NCI-H460 (cell line): ENCODE results near the gene MTSS2. TPM values are rescaled to one million over a fixed set of nuclear protein-coding genes. Genes with fewer than 3 reads are reported as not detected.
"Not testable (repeated sequence)": the region's sequence is repeated elsewhere in the genome, so short reads cannot be mapped to it uniquely, and the experiment has no call there.

Source experiments
- DNase-seq: peaks from one replicate; pipeline ENCODE4 v3.0.0-alpha.2; 2016; ENCODE audit warnings: low read depth; ENCODE audit errors: extremely low read depth
- total RNA-seq: library from RNA; depleted of rRNA; stranded (reverse); fragments of >200 nt; shearing (Covaris generic); gene quantifications from 2 replicates; pipeline ENCODE4 v1.2.3, GENCODE V29; 2014

MTSS2 gene
- total RNA-seq, 1 experiment from 2014 or later: 9.2 TPM

DNA sequence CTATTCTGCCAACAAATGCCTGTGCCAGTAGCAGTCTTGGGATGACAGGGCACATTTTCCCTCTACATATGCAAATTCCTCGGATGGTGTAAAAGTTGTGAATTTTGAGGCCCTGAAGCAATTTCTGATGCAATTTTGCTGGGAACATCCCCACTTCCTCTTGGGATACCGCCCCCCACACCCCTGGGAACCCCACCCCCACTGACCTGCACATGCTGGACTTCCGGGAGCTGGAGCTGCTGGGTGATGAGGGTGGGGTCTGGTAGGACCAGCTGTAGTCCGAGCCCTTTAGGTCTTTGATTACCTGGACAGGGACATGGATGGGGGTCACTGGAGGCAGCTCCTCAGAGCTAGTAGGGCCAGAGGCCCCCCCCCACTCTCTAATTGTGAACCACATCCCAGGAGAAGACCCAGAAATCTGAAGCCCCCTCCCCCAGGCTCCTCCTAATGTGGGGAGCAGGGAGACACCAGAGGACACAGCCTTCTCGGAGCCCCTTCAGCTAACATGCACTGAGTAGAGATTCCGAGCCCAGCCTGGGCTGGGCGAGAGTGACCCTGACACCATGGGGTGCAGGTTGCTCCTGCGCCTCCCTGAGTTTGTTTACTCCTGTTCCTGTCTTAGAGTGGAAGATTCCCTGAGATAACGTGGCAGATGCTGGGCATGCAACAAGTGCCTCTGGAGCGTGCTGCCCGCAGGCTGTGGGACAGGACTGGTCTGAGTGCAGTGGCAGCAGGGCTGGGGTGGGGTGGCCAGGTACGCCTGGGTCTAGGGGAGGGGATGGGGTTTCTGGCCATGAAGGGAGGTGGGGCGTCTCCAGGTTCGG lies 9.0 kb downstream of the MTSS2 start:
- no peak for DNase-seq

DNA sequence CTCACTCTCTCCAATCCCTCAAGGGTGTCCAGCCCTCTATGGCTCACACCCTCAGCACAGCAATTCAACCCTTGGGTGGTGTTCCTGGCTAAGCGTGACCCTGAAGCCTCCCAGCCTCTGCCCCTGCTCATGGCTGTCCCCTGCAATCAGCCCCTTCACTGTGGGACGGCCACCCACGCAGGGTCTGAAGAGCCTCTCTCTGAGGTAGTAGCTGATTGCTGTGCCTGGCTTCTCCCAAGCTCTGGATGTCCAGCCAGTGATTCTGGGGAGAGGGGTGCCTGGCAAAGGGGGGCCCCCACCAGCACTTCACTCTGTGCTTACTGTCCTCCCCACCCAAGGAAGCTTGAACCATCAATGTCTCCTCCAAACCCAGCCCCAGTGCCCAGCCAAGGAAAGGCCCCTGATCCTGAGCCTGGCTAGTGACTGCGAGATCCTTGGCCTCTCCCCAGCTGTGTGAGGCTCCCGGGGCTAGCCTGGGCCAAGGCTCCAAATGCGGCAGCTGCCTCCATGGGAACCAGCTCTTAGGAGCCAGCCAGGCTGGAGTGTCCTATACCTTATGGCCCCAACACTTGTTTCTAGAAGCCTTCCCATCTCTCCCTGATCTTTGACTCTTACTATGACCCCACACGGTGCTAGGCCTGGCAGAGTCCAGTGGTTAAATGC lies 9.9 kb downstream of the MTSS2 start:
- no peak for DNase-seq

DNA sequence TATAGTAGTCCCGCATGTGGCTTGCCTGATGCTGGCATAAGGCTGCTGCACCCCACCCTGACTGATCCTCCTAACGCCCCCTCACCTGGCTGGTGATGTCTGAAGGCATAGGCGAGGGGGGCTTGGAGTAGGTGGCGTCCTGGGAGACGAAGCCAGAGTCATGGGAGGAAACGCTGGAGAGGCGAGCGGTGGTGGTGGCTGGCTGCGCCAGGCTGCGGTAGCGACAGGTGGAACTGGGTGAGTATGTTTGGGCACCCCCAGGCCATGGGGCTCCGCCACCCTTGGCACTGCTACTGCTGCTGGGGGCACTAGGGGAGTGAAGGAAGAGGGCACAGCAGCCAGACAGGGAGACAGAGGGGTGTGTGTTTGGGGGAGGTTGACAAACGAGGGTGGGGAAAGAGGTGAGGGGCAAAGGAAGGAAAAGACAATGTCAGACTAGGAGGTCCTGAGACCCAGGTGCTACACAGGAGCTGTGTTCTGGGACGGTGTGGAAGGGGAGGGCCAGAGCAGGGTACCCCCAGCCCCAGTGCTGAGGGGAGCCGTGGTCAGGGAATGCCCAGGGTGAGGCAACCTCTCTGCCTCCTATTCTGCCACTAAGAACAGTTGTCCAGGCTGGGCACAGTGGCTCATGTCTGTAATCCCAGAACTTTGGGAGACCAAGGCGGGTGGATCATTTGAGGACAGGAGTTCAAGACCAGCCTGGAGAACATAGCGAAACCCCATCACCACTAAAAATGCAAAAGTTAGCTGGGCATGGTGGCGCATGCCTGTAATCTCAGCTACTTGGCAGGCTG lies 11.4 kb downstream of the MTSS2 start:
- no peak for DNase-seq

DNA sequence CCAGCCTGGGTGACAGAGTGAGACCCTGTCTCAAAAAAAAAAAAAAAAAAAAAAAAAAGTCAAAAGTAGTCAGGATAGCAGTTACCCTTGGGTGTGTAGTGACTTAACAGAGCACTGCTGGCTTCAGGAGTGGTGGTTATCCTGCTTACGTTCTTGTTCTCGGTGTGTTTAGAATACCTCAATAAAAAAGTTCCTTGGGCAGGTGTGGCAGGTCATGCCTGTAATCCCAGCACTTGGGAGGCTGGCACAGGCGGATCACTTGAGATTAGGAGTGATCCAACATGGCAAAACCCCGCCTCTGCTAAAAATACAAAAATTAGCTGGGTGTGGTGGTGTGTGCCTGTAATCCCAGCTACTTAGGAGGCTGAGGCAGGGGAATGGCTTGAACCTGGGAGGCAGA lies 14.9 kb downstream of the MTSS2 start:
- DNase-seq: not testable (repeated sequence)

DNA sequence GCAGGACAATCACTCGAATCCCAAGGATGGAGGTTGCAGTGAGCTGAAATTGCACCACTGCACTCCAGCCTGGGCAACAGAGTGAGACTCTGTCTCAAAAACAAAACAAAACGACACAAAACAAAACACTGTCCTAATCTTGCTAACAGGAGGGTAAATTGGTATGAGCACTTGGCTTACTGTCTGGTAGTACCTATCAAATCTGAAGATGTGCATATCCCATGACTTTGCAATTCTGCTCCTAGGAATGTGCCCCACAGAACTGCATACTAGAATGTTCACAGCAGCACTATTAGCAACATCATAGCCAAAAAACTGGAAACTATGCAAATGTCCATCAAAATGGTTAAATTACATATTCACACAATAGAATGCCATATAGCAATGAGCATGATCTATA lies 15.7 kb downstream of the MTSS2 start:
- no peak for DNase-seq

DNA sequence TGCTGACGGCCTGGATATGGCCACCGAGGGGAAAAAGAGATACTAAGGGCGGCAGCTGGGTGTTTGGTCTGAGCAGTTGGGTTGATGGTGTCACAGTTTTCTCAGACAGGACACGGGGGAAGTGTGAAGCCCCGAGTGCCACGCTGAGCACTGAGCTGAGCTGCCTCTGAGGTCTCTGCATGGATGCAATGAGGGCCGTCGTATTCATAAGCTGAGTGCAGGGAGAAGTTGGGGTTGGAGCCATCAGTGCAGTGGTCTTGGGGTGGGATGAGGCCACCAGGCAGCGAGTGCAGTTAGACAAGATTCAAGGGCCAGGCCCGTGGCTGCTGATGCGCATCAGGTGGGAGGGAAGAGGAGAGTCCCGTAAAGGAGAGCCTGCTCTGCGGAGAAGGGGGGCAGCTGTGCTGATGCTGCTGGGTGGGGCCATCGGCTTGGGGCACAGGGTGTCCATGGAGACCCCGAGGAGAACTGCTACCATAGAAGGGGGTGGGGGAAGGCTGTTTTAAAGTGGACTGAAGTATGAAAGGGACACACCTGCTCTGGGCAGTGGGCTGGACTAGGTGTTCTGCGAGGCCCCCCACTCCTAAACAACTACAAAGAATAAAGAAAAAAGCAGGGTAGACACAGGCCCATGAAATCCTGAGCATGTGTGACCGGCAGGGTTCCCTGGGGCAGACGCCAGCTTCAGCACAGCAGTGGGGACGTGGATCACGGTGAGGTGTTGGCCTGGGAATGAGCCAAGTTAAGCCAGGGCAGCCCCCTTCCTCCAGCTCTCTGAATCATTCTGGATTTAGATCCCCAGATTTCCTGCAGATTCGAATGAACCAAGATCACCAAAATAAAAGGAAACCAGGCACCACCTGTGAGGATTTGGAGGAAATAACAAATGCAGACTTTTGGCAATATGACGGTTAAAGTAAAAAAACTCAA lies 19.8 kb downstream of the MTSS2 start:
- DNase-seq: no peak

DNA sequence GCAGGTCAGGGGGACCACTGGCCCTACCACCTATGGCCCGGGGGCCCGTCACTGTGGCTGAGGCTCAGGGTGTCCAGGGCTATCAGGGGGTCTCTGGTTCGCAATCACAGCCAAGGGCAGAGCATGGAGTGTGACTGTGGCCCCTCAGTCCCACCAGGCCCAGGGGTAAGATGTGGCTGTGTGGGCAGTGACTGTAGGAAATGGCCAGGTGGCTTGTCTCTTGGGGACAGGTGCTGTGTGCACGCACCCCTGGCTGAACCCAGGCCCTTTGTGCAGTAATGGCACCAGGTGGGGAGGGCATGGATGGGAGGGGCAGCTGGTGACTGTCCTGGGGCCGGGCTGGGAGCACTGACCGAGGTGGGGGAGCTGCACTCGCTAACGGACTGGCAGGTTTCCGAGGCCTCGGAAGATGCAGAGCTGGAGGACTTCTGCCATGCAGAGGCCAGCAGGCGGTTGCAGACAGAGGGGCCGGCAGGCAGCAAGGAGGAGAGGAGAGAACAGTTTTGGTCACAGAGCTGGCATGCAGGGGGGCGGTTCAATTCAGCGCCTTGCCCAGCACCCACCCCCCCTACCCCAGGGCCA lies 20.6 kb downstream of the MTSS2 start:
- DNase-seq: no peak

DNA sequence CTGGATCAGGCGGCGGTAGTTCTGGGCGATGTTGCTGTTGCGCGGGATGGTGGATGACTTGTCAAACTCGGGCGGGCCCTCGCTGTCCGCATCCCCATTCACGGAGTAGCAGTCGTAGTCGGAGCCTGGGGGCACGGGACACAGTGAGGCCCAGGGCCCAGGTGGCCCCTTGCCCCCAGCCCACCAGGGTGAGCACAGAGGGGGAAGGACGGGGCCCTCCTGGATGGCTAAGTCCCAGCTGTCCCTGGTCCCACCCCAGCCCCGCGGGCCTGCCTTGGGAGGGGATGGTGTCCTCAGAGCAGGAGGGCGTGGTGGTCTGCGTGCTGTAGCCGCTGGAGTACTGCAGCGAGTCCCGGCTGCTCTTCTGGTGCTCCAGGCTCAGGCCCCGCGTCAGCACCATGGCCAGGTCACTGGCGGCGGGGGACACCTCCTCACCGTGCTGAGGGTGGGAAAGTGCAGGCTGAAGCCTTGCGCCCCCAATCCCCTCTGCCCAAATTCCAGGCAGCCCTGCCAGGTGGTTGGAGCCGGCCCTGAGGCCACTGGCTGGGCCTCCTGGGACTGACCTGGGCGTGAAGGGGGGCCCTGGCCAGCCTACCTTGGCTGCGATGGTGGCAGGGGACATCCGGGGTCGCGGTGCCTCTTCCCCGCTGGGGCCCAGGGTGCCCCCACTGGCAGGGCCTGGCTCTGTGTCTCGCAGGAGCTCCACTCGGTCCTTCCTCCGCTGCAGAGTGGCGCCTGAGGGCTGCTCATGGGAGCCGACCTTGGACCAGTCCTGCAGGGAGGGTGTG lies 21.3 kb downstream of the MTSS2 start:
- DNase-seq: no peak

DNA sequence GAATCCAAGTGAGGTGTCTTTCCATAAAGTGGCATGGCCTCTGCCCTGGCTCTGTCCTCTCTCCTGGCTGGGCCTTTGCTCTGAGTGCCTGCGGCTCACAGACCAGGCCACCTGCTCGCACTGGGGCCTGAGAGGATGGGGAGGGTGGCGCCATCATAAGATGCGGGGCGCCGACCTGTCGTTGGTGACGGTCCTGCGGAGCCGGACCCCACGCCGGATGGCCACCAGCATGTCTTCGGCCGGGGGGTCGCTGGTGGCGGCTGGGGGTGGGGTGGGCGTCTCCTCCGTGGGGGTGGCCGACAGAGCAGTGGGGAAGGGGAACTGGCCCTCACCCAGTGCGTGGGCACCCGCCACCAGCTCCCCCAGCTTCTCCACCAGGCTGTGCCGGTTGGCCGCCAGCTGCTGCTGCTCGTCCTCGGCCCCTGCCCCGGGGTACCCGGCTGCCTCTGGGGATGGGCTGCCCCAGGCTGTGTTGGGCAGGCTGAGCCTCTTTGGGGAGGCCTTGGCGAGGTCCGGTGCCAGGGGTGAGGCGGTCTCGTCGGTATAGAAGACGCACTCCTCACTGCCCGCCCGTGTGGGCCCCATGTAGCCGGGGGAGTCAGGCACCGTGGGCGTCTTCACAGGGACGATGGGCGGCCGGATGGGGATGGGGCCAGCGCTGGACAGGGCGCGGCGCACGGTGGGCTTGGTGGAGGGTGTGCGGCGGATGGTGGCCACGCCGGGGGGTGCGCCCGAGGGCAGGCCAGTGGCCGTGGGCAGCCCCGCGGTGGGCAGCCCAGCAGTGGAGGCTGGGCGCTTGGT lies 22.1 kb downstream of the MTSS2 start:
- no peak for DNase-seq

DNA sequence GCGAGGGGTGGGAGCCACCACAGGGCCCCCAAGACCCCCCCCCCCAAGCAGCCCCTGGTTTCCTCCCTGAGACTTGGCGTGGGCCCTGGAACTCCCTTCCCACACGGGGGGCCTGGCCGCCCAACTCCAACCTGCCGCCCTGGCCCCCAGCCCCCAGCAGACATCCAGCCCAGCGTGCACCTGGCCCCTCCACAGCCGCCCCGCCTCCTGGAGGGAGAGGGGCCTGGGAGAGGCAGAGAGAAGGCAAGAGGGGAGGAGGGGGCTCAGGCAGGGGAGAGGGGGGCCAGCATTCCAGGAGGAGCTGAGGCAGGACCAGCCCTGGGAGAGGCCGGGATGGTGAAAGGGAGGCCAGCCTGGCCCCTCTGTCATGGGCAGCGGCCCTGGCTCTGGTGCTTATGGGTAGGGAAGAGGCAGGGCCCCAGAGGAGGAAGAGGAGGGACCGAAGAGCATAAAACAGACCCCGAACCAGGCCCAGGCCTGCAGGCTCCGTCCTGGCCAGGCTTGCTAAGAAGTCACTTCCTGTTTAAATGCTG lies 22.8 kb downstream of the MTSS2 start:
- DNase-seq: no peak

DNA sequence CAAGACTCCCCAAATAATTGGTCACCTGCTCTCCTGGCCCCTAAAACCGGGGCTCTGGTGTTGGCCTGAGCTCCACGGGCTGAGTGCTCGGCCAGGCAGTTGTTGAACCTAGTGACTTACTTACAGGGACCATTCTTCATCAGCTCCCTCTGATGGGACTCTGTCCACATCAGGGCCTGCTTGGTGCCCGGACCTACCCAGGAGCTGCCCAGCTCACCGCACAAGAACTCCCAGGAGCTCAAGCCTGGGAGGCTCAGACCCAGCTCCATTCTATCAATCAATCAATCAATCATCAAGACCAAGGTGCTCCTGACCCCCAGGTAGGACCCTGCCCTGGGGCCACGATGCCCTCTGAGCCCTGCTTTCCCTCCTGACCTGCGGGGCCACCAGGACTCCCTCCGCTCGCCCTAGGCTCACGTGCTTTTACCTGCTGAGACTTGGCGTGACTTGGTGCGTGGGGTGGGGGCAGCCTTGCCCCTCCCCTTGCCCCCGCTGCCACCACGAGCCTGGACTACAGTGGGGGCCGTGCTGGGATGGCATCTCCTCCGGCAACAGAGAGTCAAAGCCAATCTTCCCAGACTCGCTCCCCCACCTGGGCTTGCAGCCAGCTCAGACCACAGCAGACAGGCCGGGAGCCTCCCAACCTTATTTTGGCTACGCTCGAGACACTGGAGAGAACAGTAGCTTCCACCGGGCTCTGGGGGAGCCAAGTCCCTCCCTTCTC lies 23.8 kb downstream of the MTSS2 start:
- no peak for DNase-seq

DNA sequence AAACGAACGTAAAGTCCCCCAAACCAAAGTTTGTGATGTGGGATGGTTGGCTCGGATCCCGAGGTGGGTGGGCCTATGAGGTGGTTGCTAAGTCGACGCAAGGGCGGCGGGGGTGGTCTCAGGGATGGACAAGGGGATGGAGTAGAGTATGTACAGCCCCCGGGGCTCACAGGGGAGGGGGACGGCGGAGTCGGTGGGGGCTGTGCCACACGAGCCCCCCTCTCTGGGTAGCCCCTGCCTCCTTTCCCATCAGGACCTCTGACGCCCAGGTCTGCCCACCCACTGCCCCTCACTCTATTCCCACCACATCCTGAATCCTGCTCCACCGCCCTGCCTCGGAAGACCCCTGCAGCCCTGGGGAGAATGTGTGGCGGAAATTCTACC lies 24.3 kb downstream of the MTSS2 start:
- no peak for DNase-seq

DNA sequence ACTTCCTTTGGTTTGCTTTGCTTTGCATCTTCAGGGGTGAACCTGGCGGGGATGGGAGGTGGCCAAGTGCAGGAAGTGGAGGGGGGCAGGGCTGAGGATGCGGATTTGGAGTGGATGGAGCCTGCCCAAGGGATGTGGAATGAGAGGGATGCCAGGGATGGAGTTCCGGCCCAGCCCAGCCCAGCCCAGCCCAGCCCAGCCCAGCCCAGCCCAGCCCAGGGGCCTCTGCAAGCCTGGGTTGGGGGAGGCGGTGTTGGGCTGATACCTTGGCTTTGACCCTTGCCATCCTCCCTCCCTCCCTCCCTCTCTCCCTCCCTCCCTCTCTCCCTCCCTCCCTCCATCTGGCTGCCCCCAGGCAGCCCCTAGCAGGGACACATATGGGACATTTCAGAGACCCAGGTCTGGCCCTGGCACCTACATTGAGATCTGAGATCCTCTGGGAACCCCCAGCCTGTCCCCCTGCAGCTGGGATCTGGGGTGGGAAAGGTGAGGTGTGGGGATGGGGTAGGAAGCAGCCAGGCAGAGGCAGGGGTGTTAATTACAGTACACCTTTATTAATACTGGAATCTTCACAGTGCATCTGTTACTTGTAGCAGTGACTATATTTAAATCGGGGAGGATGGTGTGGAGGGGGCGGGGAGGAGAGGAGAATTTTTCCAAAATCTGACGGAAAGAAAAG lies 25.0 kb downstream of the MTSS2 start:
- DNase-seq: no peak

DNA sequence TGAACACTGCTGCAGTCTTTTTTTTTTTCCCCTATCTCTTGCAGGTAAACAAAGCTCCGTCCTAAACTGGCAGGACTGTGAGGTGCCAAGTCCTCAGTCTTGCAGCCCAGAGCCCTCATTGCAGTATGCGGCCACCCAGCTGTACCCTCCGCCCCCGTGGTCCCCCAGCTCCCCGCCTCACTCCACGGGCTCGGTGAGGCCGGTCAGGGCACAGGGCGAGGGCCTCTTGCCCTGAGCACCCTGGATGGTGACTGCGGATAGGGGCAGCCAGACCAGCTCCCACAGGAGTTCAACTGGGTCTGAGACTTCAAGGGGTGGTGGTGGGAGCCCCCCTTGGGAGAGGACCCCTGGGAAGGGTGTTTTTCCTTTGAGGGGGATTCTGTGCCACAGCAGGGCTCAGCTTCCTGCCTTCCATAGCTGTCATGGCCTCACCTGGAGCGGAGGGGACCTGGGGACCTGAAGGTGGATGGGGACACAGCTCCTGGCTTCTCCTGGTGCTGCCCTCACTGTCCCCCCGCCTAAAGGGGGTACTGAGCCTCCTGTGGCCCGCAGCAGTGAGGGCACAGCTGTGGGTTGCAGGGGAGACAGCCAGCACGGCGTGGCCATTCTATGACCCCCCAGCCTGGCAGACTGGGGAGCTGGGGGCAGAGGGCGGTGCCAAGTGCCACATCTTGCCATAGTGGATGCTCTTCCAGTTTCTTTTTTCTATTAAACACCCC lies 25.7 kb downstream of the MTSS2 start:
- no peak for DNase-seq

DNA sequence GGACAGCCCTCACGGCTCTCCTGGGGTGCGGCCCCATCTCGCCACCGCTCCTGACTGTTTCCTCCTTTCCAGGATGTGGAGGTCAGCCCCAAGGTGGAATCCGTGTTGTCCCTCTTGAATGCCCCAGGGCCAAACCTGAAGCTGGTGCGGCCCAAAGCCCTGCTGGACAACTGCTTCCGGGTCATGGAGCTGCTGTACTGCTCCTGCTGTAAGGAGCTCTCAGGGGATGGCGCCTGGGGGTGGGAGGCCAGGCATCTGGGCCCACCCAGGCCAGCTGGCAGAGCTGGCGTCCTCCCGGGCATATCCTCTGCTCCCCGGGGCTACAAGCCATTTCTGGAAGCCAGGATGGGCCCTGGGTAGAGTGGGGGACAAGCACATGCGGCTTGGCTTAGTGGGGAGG lies 26.3 kb downstream of the MTSS2 start:
- DNase-seq: no peak

DNA sequence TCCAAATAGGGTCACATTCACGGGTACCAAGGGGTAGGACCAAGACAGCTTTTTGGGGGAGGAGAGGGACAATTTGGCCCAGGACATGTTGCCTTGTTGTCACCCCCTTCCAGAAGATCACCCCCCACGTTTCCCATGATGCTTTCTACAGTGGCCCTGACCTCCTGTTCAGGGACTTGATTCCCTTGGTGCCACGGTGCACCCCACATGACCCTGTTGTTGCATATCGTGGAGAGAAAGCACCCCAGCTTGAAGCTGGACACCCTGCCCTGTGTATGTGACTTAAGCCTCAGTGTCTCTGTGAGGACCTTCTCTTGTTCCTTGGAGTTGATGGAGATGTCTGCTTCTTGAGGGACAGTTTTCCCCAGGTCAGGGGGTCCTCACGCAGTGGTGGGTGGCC lies 26.9 kb downstream of the MTSS2 start:
- DNase-seq: no peak
